SU-DHL-6 (cell line): ENCODE results near the gene GPR12.

Source experiments
- CTCF ChIP-seq: fragments of 200-600 bp; sonication (generic); IDR thresholded peaks from one replicate; pipeline ENCODE4 v1.5.1; 2017; ENCODE audit warnings: antibody characterized with exemption, mild to moderate bottlenecking, low read length, moderate library complexity; ENCODE audit not compliant: insufficient read depth, poor library complexity, severe bottlenecking
- EZH2phosphoT487 ChIP-seq: fragments of 200-600 bp; sonication (generic), shearing (Covaris generic); conservative IDR thresholded peaks from 2 replicates; pipeline ENCODE4 v1.6.1; 2018; ENCODE audit warnings: mild to moderate bottlenecking, antibody characterized with exemption, low read length, moderate library complexity, mixed read lengths

GRCh38 chr13:26721251-26722121 is 39.1 kb downstream of the GPR12 start:
- TF ChIP-seq CTCF, result no peak
- no peak for TF ChIP-seq EZH2phosphoT487
